ENCODE data around the gene ZBTB42. TPM values are rescaled to one million over a fixed set of nuclear protein-coding genes. Genes with fewer than 3 reads are reported as not detected.
A peak's percentile ranks its signal among the peaks of the same experiment; 100 is the strongest.

The ZBTB42 gene
- total and polyA plus RNA-seq, 2 of the 4 experiments (the other 2 are of a cell fraction) = 1.3 to 2.3 TPM

- peaks cover 0 to 13% of the 10 kb centered on the region in 2 experiments; a peak in 2 of 4 replicates for H3K79me1 ChIP-seq (ENCODE audit: low read depth in 1 of 2, low read length in 2 of 2)
- H3K9ac ChIP-seq (ENCODE audit: low read depth, low read length) = peak overlapping the region; percentile 41
- peaks cover 5% of the 10 kb centered on the region; the same call in 1 of the 2 replicates for H3K9me1 ChIP-seq (ENCODE audit: insufficient read depth, low read length)
- H4K20me1 ChIP-seq (ENCODE audit: insufficient read depth, low read length) = peaks cover 5% of the 10 kb centered on the region
- peak overlapping the region; percentile 59 for H4K5ac ChIP-seq (ENCODE audit: low read depth, low read length)
- H4K91ac ChIP-seq (ENCODE audit: insufficient read depth, low read depth, low read length) = peak overlapping the region; percentile 82
- H3K4me1 ChIP-seq (ENCODE audit: control insufficient read depth, insufficient read depth, low read length) = peaks cover 19% of the 10 kb centered on the region
- peak overlapping the region; percentile 84 for H3K4ac ChIP-seq (ENCODE audit: low read depth, low read length)
- H3K9me3 ChIP-seq (ENCODE audit: control insufficient read depth, insufficient read depth, low read length) = no peaks in the 10 kb centered on the region
- no peak overlapping the region for H3K27ac ChIP-seq (ENCODE audit: insufficient read depth, low read length)
- dilution Hi-C loops (cut with HindIII; ENCODE audit: low sequenced_read_pairs, unreplicated experiment) (no loop called here), in situ Hi-C loops (cut with MboI; ENCODE audit: low sequenced_read_pairs) (no loop called here), intact Hi-C loops (cut with micrococcal nuclease) (no loop called here)
- H3K18ac ChIP-seq (ENCODE audit: low read depth, low read length) = peak overlapping the region; percentile 29; the same call in 1 of the 2 replicates
- no TSS peak for BruUV-seq (replicated peaks)
- DNase-seq = peak; percentile 15
- H3K4me2 ChIP-seq (ENCODE audit: low read depth, low read length) = peak overlapping the region; percentile 53
- H3K14ac ChIP-seq (replicated peaks; ENCODE audit: low read depth, low read length) = peak overlapping the region; percentile 81; the same call in 1 of the 2 replicates
- H2BK120ac ChIP-seq (ENCODE audit: low read depth, low read length) = 0 out of 2 replicates have a peak overlapping the region, but pooled peaks have one; percentile 46
- peak overlapping the region; percentile 47; the same call in 1 of the 2 replicates for H3K56ac ChIP-seq (ENCODE audit: extremely low read depth, insufficient read depth, low read length)
- TF ChIP-seq MAZ (IDR thresholded peaks at IDR 0.05; ENCODE audit: borderline replicate concordance, low read depth, low read length) (no peak), CTCF (conservative IDR thresholded peaks at IDR 0.05; ENCODE audit: low read depth, low read length) (peak; percentile 23; the same call in 1 of the 2 replicates)
- ChIA-PET CTCF (no interaction called here), POLR2A (ENCODE audit: unreplicated experiment) (no interaction called here)
- ATAC-seq (ENCODE audit: low read depth) = no peak
- no peaks in the 10 kb centered on the region for H3K36me3 ChIP-seq (ENCODE audit: control insufficient read depth, insufficient read depth, low read length)
- H2AK9ac ChIP-seq (replicated peaks; ENCODE audit: low read depth, low read length, poor library complexity) = peak overlapping the region; percentile 83
- peak overlapping the region; percentile 76 for H2AK5ac ChIP-seq (ENCODE audit: low read depth, low read length)
- H3K23ac ChIP-seq (ENCODE audit: low read depth, low read length) = no peak overlapping the region; the same call in 1 of the 2 replicates
- H2BK5ac ChIP-seq (ENCODE audit: low read depth, low read length, poor library complexity, severe bottlenecking) = no peak overlapping the region
- peak overlapping the region; percentile 85 for H2AFZ ChIP-seq (replicated peaks; ENCODE audit: low read length, poor library complexity)
- H4K8ac ChIP-seq (ENCODE audit: low read depth in 2 of 2, low read length in 2 of 2) = peak overlapping the region; percentile 85 to 99; a peak in 3 of 4 replicates
- no peak overlapping the region for H2BK15ac ChIP-seq (ENCODE audit: low read depth, low read length)
- no peaks in the 10 kb centered on the region for H3K27me3 ChIP-seq (ENCODE audit: control insufficient read depth, insufficient read depth, low read length)
- H2BK20ac ChIP-seq (ENCODE audit: low read depth, low read length) = no peak overlapping the region
- H3K4me3 ChIP-seq (ENCODE audit: insufficient read depth, low read depth, low read length) = peak overlapping the region; percentile 55
- 25% methylated on average over 7 of the region's 21 CpGs; no CpG with 5 or more reads in 1 of the 2 experiments for WGBS, 2 experiments (ENCODE audit: extremely low coverage in 2 of 2, insufficient read length in 1 of 2)
These were observed 1.5 kb upstream of the ZBTB42 start for GRCh38 chr14:104799244-104800014.
